IPS DF 4.7 (cell line): ENCODE results near the gene HES7.
"Not testable (repeated sequence)": the region's sequence is repeated elsewhere in the genome, so short reads cannot be mapped to it uniquely, and the experiment has no call there.

Experiments used
- DNase-seq: peaks from one replicate; pipeline ENCODE4 v3.0.0-alpha.2; 2013; ENCODE audit warnings: low spot score; ENCODE audit errors: extremely low read depth

HES7 gene

DNA sequence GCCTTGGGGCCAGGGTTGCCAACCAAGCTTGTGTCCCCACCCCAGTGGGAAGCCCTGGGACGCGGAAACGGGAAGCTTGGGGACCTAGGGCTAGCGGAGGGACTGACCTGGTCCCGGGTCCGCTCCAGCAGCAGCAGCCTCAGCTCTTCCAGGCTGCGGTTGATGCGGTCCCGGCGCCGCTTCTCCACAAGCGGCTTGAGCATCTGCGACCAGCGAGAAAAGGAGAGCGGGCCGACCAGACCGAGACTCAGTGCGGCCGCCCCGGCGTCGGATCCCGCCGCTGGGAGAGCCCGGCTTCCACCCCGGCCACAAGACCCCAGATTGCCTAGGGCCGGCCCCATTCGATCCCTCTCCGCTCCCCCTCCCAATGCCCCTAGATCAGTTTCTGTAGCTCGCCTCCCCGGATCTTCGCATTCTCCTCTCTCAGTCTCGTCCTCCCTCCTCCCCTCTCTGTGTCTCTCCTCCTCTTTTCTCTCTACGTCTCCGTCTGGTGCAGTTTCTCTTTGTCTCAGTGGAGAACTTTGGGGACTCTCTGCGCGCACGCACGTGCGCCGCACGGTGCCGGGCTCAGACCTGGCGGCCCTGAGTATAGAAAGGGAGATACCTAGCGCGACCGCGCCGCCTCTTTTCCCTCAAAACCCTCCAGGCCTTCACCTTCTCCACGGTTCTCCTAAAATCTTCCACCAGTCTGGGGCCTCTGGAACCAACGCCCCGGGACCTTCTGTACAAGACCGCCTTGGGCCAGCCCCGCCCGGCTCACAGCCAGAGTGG lies 797 bp downstream of the HES7 start:
- no peak for DNase-seq

DNA sequence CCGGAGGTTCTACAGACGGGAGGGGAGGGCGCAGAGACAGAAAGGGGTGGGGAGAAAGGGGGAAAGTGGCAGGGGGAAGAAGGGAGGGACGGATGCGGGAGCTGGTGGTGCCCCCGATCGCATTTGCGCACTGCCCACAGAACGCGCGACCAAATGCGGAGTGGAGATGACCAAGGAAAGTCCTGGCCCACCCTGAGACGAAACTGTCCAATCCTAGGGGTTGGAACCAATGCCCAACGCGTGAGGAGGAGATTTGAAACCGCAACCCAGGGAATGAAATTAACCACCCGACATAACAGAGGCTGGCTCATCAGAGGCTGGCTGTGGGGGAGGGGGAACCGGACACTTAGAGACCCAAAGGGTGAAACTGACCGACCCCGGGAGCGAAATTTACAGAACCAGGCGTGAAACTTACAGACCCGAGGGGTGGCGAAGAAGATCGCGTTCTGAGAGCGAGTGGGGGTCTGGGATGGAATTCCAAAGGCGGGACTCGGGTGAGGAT lies 1.4 kb downstream of the HES7 start:
- DNase-seq = no peak

DNA sequence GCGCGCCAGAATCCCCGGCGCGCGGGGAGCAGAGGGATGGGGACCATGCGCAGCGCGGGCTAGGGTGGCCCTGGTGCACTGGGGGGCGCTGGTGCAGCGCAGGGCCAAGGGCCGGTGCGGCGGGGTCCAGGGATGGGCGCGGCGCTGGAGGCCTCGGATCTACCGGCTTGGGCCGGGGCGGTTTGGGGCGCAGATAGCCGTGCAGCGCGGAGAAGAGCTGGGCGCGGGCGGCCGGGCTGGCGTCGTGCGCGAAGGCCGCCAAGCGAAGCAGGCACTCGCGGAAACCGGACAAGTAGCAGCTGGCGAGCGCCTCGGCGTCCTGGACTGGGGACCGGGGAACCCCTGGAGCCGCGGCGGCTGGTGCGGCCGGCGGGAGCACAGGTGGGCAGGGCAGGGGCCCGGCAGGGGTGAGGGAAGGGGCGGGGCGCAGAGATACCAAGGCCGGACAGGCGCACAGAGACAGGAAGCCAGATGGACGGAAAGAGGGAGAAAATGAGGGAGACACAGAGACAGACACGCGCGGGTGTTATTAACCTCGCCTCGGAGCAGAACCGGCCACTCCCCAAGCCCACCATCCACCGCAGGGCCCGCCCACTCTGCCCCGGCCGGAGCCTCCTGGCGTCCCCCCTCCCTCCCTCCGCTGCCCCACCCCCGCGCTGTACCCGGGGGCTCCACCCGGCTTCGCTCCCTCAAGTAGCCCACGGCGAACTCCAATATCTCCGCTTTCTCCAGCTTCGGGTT lies 2.1 kb downstream of the HES7 start:
- no peak for DNase-seq

DNA sequence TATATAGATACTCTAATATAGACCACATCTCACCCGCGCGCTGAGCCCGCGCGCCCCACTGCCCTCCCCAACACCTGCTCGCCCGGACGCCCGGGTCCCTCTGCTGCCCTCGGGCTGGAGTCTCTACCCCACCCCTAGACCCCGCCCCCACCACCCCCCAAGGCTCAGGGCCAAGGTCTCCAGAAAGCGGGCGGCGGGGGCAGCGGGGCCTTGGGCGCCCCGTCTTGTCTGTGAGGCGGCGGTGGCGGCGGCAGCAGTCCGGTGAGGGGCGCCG lies 2.6 kb downstream of the HES7 start:
- no peak for DNase-seq

DNA sequence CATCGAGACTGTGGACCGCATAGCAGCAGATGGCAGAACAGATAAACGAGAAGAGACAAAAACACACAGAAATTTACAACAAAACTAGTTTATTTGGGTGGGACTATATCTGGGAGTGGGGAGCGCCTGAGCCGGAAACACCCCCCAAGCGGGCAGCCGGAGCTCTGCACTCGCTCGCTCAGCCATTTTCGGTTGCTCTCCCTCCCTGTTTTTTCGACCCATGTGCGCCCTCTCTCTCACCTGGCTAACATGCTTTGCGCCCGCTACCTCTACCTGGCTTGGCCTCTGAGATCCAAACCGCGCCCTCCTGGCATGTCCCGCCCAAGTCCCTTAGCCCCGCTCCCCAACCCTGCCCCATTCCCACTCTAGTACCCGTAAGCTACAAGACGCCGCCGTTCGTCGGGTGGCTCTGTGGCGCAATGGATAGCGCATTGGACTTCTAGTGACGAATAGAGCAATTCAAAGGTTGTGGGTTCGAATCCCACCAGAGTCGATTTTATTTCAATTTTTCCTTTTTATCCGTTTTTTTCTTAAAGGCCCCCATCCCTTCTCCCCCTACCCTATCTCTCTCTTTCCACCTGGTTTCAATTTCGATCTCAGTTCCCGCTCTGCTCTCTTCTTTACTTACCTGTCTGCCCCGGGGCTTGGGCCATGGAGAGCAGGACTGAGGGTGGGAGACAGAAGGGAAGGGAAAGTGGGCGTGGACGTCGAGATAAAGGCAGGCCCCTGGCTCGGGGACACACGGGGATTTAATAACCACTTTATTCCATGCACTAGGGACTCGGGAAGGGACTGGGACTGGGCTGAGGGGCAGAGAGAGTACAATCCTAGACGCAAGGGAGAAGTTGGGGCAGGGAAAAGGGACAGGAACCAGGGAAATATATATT lies 3.1 kb downstream of the HES7 start:
- no peak for DNase-seq

DNA sequence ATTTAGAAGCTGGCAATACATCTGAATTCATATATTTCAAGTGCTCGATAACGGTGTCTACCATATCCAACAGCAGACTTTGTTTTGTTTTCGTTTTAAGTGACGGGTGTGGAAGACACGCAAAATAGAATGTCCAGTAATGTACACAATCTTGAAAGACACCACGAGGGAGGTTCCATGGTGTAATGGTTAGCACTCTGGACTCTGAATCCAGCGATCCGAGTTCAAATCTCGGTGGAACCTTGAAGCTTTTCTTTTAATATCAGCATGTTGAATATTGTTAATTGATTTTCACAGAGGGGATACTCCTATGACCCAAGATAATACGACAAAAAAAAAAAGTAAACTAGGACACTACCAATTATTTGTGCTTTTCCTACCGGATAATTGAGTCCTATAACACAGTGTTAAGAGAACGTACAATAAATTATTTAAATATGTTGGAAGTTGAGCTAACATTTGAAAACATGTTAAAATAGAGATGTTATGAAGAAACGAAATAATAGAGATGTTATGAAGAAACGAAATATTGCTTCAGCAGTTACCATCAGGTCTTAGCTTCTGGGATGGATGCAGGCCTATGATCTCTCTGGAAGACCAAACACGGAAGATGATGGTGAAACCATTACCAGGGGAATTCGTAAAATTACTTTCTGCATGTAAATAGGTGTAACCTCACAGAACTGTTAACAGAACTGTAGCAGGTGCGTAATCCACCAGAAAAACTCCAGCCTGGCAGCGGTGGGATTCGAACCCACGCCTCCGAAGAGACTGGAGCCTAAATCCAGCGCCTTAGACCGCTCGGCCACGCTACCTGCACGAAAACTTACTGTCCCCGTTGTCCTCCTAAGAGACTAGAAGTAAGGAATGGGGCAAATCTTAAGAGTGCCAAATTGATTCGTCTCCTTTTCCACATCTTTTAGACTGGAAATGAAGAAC lies 4.1 kb downstream of the HES7 start:
- DNase-seq = no peak

DNA sequence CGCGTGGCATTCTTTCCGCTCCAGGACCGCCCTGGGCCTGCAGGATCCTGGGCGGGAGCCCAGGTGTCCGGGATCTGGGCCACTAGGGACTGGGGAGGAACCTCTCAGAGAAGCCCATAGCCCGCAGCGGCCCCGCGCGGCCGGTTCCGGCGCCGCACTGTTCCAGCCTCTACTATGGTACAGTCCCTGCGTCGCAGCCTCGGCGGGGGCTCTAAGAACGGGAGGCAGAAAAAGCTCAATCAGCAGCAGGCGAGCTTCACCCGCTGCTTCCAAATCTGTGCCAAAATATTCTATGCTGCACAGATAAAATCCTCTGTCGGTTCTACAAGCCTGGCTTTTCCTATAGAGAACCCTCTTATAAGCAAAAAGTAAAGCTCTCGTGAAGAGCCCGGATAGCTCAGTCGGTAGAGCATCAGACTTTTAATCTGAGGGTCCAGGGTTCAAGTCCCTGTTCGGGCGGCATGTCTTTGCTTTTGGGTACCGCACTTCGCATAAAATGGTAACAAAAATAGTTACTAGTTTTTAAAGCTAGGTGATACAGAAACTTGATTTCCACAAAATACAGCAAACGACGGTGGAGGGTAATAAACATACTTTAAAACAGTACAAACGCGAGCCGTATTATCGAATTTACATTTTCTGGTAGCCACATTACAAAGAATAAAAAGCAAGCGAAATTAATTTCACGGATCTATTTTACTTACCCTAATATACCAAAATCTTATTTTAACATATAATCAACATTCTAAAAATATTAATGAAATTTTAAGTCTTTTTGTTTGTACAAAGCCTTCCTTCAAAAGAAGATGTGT lies 4.9 kb downstream of the HES7 start:
- DNase-seq = no peak

DNA sequence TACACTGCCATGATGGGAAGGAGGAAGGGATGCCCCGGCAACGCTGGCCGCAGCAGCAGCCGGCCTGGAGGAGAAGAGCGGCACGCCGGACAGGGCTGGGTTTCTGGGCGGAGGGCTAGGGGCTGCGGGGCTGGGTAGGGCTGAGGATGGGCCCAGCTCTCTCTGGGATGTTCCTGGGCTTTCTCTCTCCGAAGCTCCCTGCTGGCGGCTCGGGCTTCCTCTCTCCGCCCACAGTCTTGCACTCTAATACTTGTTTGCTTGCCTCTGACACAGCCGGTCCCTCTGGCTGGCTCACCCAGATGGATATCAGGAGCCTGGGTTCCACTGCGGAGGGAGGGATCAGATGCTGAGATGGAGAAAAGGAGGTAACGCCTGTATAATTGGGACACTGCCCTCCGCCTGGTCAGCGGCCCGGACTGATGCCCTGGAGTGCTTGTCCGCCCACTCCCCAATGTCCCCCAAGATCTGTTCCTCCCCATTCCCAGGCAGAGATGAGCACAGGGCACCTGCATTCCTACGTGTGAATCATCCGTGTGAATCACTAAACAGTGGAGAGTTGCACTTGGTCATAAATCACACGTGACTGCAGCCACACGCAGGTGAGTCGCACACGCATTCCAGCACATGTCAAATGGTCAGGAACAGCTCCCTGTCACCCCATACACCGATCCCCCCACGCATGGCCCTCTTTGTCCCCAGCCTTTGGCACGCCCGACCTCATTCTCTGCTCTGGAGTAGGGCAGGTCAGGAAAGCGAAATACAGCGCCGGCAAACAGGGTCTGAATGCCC lies 5.7 kb downstream of the HES7 start, which contains the start of gene ALOXE3:
Gene ALOXE3, minus strand, starts transcription at position 535 of the 789 bp plus-strand sequence. Its CDS starts 524 bp downstream, at position 11.
- no peak for DNase-seq

DNA sequence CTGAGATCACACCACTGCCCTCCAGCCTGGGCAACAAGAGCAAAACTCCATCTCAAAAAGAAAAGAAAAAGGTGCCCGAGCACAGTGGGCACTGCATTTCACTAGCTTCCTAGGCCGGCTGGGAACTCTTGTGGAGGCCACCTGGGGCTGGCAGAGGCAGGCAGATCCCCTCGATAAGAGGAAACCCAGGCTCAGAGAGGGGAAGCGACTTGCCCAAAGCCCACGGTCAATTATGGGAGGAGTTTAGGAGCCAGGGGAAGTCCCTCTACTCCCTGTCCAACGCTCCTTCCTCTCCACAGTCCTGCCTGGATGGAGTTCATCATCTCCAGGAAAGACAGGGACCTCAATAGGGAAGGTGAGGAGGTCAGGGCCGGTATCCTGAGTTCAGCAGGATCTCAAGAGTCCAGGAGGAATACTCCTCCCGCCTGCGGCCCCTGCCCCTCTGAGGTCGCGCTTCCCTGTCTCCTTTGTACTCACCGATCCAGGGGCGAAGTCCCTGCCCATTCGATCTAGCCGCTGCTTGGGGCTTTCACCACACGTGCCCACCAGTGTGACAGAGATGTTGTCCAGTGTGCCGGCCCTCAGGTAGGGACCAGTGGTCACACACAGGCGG lies 6.4 kb downstream of the HES7 start:
- no peak for DNase-seq

DNA sequence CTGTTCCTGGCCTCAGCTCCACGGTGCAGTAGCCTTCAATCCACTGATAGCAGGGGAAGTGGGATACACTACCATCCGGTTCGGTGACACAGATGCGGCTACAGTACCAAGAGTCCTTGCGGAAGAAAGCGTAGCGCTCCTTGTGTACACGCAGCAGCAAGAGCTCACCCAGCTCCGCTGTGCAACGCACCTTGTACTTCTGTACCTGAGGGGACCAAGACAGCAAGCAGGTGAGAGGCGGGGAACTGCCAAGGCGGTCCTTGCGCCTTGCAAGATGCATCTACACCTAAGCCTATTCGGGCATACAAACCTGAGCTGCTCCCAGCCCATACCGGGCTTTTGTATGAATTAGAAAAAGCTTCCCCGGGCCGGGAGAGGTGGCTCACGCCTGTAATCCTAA lies 7.1 kb downstream of the HES7 start:
- no peak for DNase-seq

DNA sequence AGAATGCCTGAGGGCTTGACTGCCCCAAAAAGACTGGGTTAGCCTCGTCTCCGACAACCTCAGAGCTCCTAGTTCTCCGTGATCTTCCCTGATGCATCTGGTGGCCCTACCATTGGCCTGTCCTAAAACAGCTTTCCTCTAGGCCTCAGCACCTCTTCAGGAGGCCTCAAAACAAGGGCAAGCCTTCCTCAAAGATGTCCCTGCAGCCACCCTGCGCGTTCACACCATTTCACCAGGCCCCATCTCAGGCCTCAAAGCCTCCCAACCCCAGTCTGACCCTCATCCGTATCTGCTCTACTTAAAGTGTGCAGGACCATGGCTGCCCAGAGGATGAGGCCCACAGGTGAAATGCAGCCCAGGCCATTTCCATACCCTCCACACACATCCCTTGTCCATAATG lies 13.0 kb downstream of the HES7 start:
- no peak for DNase-seq

DNA sequence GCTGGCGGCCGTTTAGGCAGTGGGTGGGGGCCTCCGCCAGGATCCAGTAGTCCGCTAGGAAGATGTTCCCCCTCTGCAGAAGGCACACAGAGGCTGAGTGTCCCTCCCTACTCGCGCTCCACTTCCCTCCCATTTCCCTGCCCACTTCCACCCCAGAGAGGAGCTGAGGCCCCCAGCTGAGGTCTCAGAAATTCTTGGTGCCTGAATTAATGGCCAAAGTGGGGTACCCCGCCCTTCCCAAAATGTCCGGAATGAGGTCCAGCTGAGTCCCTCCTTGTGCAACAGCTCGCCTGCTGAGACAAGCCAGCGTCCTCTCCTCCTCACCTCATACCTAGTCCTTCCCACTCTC lies 13.5 kb downstream of the HES7 start:
- no peak for DNase-seq

DNA sequence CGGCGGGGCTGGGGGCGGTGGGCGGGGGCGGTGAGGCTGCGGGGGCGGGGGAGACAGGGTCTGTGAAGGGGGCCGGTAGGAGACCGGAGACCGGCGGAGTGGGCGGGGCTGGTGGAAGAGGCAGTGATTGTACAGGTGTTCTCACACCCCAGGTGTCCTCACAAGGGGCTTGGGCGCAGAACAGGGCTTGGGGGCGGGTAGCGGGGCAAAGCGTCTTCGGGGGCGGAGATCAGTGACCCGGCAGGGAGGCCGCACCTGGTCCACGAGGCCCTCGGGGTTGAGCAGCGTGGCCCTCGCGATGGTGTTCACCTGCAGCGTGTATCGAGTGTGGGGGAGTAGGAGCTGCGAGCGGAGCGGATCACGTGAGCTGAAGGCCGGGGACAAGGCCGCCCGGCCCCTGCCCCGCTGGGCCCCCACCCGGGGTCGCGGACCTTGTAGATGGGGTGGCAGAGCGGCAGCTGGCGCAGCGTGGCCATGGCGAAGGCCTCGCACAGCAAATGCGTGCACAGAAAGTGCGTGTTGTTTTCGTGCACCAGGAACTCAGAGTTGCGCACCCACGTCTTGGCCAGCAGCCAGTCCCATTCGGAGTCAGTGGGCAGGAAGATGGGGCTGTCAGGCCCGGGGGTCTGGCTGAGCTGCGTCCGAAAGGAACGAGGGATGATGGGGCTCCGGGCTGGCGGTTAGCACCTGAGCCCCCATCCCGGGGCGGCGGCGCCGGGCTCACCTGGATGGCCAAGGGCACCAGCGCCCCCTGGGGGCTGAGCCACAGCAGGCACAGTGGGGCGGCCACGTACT lies 14.0 kb downstream of the HES7 start:
- DNase-seq = no peak

DNA sequence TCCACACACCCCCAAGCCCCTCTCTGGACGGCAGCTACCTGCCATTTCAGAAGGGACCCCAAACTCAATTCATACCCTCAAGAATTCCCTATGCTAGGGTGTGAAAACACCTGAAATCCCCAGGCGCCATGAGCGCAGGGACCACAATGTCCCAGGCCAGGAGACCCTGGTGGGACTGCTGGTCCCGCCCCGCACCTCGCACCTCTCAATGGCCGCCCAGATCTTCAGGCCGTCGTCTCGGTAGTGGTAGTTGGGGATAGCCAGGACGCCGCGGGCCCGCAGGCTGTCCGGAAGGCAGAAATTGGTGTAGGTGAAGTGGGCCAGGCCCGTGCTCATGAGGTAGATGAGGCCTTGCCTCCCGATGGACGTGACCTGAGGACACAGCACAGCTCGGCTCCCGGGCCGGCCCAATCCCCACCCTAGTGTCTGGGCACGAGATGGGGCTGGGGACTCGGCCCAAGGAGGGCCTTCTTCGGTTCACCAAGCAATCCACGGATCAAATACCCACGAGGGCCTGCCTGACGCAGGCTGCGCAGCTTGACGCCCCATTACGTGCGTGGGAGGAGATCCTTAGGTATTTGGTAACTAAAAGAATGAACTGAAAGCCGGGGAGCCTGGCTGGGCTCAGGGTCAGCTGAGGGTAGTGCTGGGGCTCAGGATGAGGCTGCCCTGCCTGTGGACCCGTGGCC lies 14.8 kb downstream of the HES7 start:
- no peak for DNase-seq

DNA sequence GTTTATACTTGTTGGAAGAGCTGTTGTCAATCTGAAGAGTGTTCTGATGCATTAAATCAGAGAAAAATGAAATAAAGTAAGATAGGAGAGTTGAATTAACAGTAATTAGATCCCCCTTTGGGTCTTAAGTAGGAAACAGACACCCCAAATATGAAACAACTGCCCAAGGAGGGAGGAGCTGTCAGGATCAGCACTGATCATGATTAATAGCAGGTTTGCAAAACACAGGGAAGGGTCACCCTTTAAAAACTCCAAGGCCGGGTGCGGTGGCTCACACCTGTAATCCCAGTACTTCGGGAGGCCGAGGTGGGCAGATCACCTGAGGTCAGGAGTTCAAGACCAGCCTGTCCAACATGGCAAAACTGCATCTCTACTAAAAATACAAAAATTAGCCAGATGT lies 16.9 kb downstream of the HES7 start:
- DNase-seq = not testable (repeated sequence)

DNA sequence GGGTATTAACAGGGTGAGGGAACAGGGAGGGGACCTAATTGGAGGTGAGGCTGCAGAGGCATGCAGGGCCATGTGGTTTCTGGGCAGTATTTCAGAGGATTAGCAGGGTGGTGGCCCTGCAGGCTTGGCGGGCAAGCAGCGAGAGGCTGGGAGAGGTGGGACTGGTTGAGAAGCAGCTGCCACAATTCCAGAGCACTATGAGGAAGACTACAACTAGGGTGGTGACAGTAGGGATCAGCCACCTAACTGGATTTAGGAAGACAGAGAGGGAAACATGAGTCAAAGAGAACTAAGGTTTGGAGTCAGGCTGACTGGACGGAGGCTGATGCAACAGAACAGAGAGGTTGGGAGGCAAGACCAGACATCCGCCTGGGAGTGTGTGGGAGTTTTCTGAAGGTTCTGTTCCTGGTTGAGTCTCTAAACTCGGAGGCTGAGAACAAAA lies 17.9 kb downstream of the HES7 start:
- DNase-seq = no peak

DNA sequence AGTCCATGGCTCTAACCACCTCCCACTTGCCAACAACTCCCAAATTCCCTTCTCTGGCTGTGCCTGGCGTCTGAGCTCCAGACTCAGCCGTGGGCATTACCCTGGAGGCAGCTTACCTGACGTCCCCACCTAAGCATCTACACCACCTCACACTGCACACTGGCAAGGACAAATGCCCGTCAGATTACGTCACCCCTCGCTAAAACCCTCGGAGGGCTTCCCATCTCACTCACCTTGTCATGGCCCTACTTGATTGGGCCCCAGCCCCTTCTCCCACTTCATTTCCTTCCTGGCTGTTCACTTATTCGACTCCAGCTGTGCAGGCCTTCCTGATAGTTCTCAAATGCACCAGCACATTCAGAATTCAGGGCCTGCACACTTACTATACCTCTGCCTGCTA lies 19.0 kb downstream of the HES7 start:
- DNase-seq = no peak
